D721Med (cell line): ENCODE data around the gene TBXAS1.

Source experiments
- DNase-seq: peaks from one replicate; pipeline ENCODE4 v3.0.0; 2011; ENCODE audit warnings: low spot score; ENCODE audit not compliant: insufficient read length
- FAIRE-seq: peaks from 2 replicates; lab custom pipeline; 2011; peaks lifted over from hg19 to GRCh38; lab: Jason Lieb, UNC
- TF ChIP-seq, protein P1 (sequence below): IDR thresholded peaks from 2 replicates; pipeline ENCODE4 v1.5.1; 2012; ENCODE audit warnings: mild to moderate bottlenecking, control low read depth; ENCODE audit not compliant: insufficient read depth; ENCODE audit errors: missing control alignments

Gene TBXAS1

DNA sequence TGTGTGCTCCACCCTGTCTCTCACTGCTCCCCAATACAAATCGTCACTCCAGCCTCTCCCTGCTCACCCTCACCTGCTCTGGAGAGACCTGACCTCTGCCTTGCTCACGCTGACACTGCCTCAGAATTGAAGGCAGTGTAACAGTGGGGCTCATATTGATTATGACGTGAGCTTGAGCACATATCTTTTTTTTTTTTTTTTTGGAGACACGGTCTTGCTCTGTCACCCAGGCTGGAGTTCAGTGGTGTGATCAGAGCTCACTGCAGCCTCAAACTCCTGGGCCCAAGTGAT, 84.7 kb downstream of the TBXAS1 start:
- DNase-seq (no peak), FAIRE-seq (no peak)

DNA sequence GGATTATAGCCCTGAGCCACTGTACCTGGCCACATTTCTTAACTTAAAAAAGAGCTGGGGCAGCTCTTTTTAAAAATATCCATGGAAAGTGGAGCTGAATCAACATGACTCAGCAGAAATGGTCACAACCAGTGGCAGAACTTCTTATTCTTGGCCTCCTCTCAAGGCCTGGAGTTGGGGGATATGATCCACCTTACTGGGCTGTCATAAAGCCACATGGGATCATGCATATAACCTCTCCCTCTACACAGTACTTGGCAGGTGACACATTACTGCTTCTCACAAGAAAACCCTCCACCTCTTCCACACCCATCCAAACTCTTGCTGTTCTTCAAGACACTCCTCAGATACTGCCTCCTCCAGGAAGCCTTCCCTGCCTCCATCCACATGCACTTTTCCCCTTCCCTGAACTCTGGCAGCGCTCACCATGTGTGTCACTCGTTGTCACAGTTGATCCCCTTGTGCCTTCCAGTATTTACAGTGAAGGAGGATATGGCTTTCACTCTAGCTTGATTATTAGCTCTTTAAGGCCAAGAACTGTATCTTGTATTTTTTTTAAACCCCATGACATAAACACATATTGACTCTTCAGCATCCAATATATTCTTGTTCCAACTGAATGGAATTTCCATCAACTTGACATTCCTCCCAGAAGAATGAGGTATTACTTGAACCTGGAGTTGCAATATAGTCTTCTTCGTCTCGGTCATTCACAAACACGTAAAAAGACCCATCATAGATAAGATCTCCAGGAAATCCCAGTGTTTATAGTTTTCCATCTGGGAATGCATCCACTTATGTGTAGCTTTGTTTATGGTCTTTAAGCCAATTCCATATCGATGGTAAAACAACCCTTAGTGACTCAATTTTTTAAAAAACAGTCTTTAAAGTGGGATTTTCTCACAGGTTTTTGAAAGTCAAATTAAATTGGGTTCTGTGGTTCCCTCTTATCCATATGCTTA, 85.5 kb downstream of the TBXAS1 start:
- DNase-seq: no peak

More for the DNA sequence above, 84.7 kb downstream of the TBXAS1 start:
- TF ChIP-seq, protein P1, sequence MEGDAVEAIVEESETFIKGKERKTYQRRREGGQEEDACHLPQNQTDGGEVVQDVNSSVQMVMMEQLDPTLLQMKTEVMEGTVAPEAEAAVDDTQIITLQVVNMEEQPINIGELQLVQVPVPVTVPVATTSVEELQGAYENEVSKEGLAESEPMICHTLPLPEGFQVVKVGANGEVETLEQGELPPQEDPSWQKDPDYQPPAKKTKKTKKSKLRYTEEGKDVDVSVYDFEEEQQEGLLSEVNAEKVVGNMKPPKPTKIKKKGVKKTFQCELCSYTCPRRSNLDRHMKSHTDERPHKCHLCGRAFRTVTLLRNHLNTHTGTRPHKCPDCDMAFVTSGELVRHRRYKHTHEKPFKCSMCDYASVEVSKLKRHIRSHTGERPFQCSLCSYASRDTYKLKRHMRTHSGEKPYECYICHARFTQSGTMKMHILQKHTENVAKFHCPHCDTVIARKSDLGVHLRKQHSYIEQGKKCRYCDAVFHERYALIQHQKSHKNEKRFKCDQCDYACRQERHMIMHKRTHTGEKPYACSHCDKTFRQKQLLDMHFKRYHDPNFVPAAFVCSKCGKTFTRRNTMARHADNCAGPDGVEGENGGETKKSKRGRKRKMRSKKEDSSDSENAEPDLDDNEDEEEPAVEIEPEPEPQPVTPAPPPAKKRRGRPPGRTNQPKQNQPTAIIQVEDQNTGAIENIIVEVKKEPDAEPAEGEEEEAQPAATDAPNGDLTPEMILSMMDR: no peak

DNA sequence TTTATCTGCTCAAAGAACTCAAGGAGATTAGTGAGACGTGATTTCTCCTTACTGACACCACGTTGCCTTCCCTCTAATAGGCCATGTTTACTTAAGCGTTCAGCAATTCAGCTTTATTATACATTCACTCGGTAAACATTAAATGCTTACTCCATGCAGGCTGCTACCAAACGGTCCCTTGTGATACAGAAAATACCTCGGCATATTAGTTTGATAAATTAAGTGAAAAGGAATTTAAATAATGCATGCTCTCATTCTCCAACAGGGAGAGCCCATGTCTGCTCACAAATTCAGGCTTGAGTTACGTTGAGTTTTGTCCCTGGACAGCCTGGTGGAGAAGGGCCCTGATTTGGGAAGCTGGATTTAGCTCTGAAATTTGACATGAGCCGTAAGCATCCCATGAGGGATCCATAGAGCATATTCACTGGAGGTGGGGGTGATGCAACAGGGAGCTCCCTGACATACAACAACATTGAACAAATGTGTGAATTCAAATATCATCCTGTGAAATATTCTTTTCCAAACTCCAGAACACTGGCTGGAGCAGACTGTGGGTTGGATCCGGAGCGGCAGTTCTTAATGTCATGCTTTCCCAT, 86.3 kb downstream of the TBXAS1 start:
- TF ChIP-seq, protein P1: no peak
- DNase-seq (no peak), FAIRE-seq (no peak)

More for the DNA sequence above, 85.5 kb downstream of the TBXAS1 start:
- TF ChIP-seq, protein P1: no peak
- FAIRE-seq: no peak

DNA sequence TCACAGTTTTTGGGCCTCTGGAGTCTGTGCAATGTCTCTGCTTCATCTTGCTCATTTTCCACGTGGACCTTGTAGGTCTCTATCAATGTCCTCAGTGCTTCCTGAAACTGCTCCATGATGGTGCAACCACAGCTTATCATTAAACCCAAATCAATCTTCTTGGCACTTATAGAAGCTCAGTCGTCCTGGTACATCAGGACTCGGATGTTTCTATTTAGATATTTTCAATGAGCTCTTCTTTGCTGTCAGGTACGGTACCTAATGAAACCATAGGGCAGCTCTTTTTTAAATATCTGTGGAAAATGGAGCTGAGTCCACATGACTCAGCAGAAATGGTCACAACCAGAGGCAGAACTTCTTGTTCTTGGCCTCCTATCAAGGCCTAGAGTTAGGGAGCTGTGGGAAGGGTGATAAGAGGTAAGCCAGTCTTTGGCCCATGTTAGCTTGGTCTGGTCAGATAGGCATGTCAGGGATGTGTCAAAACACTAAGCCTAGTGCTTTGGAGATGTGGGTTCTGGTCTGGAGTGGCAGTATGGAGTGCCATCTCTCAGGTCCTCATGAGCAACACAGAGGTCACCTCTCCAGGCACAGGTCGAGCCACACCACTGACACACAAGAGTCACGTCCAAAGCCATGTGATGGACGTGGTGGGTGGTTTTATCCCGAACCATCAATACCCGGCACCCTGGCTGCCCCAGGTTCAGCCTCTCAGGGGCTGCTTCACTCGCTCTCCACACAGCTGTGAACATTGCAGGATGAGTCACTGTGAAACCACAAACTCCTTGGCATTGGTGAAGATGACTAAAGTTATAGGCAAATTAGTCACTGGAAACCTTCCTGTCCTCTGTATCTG, 87.0 kb downstream of the TBXAS1 start:
- DNase-seq: no peak
- no peak for FAIRE-seq
- TF ChIP-seq, protein P1: no peak

DNA sequence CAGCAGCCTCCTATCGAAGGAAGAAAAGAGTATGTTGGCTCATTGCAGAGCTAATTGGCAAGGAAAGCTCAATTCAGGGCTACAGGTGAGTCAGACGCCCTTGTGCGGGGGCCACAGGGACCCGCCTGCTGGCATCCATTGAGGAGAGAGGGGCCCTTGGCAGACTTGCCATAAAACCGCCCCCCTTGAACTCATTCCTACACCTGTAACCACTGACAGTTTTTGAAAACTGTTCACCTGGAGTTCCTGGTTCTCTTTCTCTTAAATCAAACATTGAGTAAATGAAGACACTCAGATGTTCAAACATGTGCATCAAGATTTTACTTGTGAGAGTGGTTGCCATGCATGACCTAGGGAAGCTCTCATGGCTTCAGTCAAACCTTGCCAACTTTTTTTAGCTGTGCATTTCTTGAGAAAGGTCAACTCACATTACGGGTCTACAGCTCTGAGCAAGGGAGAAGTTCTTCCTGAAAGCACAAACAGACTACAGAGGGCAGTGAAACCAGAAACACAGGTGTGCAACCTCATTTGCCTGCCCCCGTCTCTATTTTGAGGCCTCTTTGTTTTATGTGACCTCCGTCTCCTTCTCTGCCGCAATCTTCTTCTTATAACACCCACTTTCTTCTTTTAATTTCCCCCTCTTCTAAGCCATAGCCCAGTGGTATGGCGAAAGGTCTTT, 87.8 kb downstream of the TBXAS1 start:
- DNase-seq (no peak), FAIRE-seq (no peak)
- TF ChIP-seq, protein P1: no peak

DNA sequence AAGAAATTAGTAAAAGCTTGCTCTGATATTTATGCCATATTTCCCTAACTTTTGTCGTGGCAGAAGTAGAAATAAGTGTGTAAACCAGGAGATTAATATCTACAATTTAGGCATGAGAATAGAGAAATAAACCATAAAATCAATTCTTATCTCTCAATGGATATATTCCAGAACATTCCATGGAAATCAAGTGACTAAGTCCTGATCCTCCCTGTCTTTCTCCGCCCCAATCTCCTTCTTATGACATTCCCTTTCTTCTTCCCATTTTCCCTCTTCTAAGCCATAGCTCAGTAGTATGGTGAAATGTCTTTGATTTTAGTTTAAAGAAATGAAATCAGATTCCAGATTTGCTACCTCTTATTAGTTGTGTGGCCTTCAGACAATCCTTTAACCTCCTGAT, 88.8 kb downstream of the TBXAS1 start:
- DNase-seq (no peak), FAIRE-seq (no peak)
- TF ChIP-seq, protein P1: no peak
